ENCODE results near the gene ATM.

The ATM gene

GRCh38 chr11:108403052-108403451 lies 180.2 kb downstream of the ATM start:
- Histone ChIP-seq H3K27ac (ENCODE audit: extremely low read depth, low read depth, low read length) (no peak overlapping the region), H3K4me3 (ENCODE audit: low read depth, low read length) (no peak overlapping the region), H3K9me3 (ENCODE audit: control insufficient read depth, insufficient read depth, low read depth, low read length) (no peaks in the 10 kb centered on the region), H3K4me1 (ENCODE audit: control insufficient read depth, insufficient read depth, low read length) (no peaks in the 10 kb centered on the region), H3K36me3 (ENCODE audit: control insufficient read depth in 2 of 2, insufficient read depth in 1 of 2, low read length in 2 of 2) (no peaks in the 10 kb centered on the region)
- TF ChIP-seq MEIS1 (CRISPR knock-in tag; IDR thresholded peaks at IDR 0.05; ENCODE audit: borderline replicate concordance): no peak
- TF ChIP-seq SETDB1 (IDR thresholded peaks at IDR 0.05; ENCODE audit: insufficient read length, low read length): no peak
- TF ChIP-seq ZBTB7A (tag by site-specific recombination; IDR thresholded peaks at IDR 0.05; ENCODE audit: low read depth): no peak
- no peak for TF ChIP-seq ZFHX2 (tag by site-specific recombination; conservative IDR thresholded peaks at IDR 0.05)
- TF ChIP-seq, protein P1, sequence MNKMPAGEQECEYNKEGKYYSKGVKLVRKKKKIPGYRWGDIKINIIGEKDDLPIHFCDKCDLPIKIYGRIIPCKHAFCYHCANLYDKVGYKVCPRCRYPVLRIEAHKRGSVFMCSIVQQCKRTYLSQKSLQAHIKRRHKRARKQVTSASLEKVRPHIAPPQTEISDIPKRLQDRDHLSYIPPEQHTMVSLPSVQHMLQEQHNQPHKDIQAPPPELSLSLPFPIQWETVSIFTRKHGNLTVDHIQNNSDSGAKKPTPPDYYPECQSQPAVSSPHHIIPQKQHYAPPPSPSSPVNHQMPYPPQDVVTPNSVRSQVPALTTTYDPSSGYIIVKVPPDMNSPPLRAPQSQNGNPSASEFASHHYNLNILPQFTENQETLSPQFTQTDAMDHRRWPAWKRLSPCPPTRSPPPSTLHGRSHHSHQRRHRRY (tag by site-specific recombination; IDR thresholded peaks at IDR 0.05): no peak
- no peak for TF ChIP-seq ZSCAN18 (tag by site-specific recombination; IDR thresholded peaks at IDR 0.05)
- ChIA-PET CTCF (no interaction called here), POLR2A (no interaction called here)

DNA sequence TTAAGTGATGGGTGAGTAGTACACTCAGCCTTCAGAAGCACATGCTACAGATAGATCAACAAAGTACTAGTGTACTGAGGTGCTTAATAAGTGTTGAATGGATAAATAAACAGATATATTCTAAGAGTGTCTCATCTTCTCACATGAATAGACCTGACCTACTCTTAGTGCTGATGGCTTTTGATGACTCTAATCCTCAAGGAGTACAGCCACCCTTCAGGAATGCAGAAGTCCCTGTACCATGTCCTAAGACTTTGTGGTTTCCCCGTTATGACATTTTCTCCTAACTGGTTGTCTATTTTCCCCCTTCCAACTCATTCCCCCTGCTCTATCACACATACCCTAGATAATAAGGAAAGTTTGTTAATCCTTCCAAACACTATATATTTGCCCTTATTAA lies 182.8 kb downstream of the ATM start:
- ChIA-PET POLR2A (no interaction called here), CTCF (no interaction called here)
- TF ChIP-seq HOXD13 (CRISPR knock-in tag; IDR thresholded peaks at IDR 0.05; ENCODE audit: borderline replicate concordance): no peak
- no peak for TF ChIP-seq ZNF707 (tag by site-specific recombination; IDR thresholded peaks at IDR 0.05)
- no peak for TF ChIP-seq ZNF48 (tag by site-specific recombination; IDR thresholded peaks at IDR 0.05)
- no peak for TF ChIP-seq RBAK (tag by site-specific recombination; IDR thresholded peaks at IDR 0.05)
- TF ChIP-seq ZNF37A (tag by site-specific recombination; IDR thresholded peaks at IDR 0.05): no peak
- no peak for TF ChIP-seq SETDB1 (IDR thresholded peaks at IDR 0.05; ENCODE audit: insufficient read length, low read length)

DNA sequence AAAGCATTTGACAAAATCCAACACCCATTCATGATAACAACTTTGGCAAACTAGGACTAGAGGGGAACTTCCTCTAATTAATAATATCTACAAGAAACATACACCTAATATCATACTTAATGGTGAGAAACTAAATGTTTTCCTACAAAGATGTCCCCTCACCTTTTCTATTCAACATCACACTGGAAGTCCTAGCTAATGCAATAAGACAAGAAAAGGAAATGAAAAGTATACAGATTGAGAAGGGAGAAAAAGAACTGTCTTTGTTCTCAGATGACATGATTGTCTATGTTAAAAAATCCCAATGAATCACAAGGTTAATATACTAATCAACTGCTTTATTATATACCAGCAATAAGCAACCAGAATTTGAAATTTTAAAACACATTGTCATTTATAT lies 192.1 kb downstream of the ATM start:
- POLR2A ChIA-PET: no interaction called here
- H3K4me3 ChIP-seq (ENCODE audit: low read depth, low read length): no peak overlapping the region
- no peaks in the 10 kb centered on the region for H3K36me3 ChIP-seq (ENCODE audit: control insufficient read depth in 2 of 2, insufficient read depth in 1 of 2, low read length in 2 of 2)
- H3K27ac ChIP-seq (ENCODE audit: extremely low read depth, low read depth, low read length): no peak overlapping the region
- no peaks in the 10 kb centered on the region for H3K9me3 ChIP-seq (ENCODE audit: control insufficient read depth, insufficient read depth, low read depth, low read length)
- no peaks in the 10 kb centered on the region for H3K4me1 ChIP-seq (ENCODE audit: control insufficient read depth, insufficient read depth, low read length)
- TF ChIP-seq SALL2 (tag by site-specific recombination; IDR thresholded peaks at IDR 0.05; ENCODE audit: borderline replicate concordance) (no peak), ZNF623 (tag by site-specific recombination; IDR thresholded peaks at IDR 0.05) (no peak), SETDB1 (IDR thresholded peaks at IDR 0.05; ENCODE audit: insufficient read length, low read length) (peak; percentile 52)
- TF ChIP-seq, protein P1 (tag by site-specific recombination; IDR thresholded peaks at IDR 0.05): no peak
- TF ChIP-seq, protein P2, sequence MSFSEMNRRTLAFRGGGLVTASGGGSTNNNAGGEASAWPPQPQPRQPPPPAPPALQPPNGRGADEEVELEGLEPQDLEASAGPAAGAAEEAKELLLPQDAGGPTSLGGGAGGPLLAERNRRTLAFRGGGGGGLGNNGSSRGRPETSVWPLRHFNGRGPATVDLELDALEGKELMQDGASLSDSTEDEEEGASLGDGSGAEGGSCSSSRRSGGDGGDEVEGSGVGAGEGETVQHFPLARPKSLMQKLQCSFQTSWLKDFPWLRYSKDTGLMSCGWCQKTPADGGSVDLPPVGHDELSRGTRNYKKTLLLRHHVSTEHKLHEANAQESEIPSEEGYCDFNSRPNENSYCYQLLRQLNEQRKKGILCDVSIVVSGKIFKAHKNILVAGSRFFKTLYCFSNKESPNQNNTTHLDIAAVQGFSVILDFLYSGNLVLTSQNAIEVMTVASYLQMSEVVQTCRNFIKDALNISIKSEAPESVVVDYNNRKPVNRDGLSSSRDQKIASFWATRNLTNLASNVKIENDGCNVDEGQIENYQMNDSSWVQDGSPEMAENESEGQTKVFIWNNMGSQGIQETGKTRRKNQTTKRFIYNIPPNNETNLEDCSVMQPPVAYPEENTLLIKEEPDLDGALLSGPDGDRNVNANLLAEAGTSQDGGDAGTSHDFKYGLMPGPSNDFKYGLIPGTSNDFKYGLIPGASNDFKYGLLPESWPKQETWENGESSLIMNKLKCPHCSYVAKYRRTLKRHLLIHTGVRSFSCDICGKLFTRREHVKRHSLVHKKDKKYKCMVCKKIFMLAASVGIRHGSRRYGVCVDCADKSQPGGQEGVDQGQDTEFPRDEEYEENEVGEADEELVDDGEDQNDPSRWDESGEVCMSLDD (tag by site-specific recombination; IDR thresholded peaks at IDR 0.05): no peak
- CTCF ChIA-PET: no interaction called here

More for the DNA sequence above, 182.8 kb downstream of the ATM start:
- no peaks in the 10 kb centered on the region for H3K36me3 ChIP-seq (ENCODE audit: control insufficient read depth in 2 of 2, insufficient read depth in 1 of 2, low read length in 2 of 2)
- no peak overlapping the region for H3K4me3 ChIP-seq (ENCODE audit: low read depth, low read length)
- H3K27ac ChIP-seq (ENCODE audit: extremely low read depth, low read depth, low read length): no peak overlapping the region
- H3K4me1 ChIP-seq (ENCODE audit: control insufficient read depth, insufficient read depth, low read length): no peaks in the 10 kb centered on the region
- no peaks in the 10 kb centered on the region; the same call in 1 of the 2 replicates for H3K9me3 ChIP-seq (ENCODE audit: control insufficient read depth, insufficient read depth, low read depth, low read length)
